GM23338 (cell line): ENCODE data around the gene FGF16. TPM values are rescaled to one million over a fixed set of nuclear protein-coding genes. Genes with fewer than 3 reads are reported as not detected.
A peak's percentile ranks its signal among the peaks of the same experiment; 100 is the strongest.

ENCODE experiments used
- ATAC-seq: fragments of 200-7000 bp; cut with Tn5 transposase; 3 replicates; pipeline ENCODE4 v1.9.1; 2020
- DNase-seq: peaks from one replicate; pipeline ENCODE4 v3.0.0-alpha.2; 2015; ENCODE audit warnings: low spot score
- H2AFZ ChIP-seq: fragments of 200-600 bp; sonication (generic); 2 replicates; pipeline ENCODE4 v1.8.0; 2016; ENCODE audit warnings: antibody characterized with exemption, mild to moderate bottlenecking, moderate library complexity
- H3F3A ChIP-seq: fragments of 200-600 bp; sonication (generic); replicated peaks from 2 replicates; pipeline ENCODE4 v1.8.0; 2017; ENCODE audit warnings: antibody characterized with exemption, mixed run types, low read depth
- H3K27ac ChIP-seq: fragments of 200-600 bp; sonication (generic); 2 replicates; pipeline ENCODE4 v1.6.1; 2016; ENCODE audit warnings: low read depth
- H3K27me3 ChIP-seq: fragments of 200-600 bp; sonication (generic); 2 replicates; pipeline ENCODE4 v1.8.0; 2016; ENCODE audit warnings: mild to moderate bottlenecking, mixed run types, moderate library complexity; ENCODE audit not compliant: insufficient read depth
- H3K36me3 ChIP-seq: fragments of 200-600 bp; sonication (generic); 2 replicates; pipeline ENCODE4 v1.8.0; 2016; ENCODE audit warnings: mild to moderate bottlenecking; ENCODE audit not compliant: insufficient read depth
- H3K4me1 ChIP-seq: fragments of 200-600 bp; sonication (generic); 2 replicates; pipeline ENCODE4 v1.8.0; 2016; ENCODE audit warnings: mild to moderate bottlenecking, moderate library complexity; ENCODE audit not compliant: insufficient read depth
- H3K4me2 ChIP-seq: fragments of 200-600 bp; sonication (generic); 2 replicates; pipeline ENCODE4 v1.7.1; 2017; ENCODE audit warnings: mixed run types
- H3K4me3 ChIP-seq: fragments of 200-600 bp; sonication (generic); 2 replicates; pipeline ENCODE4 v1.6.1; 2016; ENCODE audit warnings: mixed run types
- H3K79me2 ChIP-seq: fragments of 200-600 bp; sonication (generic); replicated peaks from 2 replicates; pipeline ENCODE4 v1.8.0; 2017; ENCODE audit warnings: mild to moderate bottlenecking; ENCODE audit not compliant: insufficient read depth
- H3K9me2 ChIP-seq: fragments of 200-600 bp; sonication (generic); 2 replicates; pipeline ENCODE4 v1.8.0; 2017; ENCODE audit not compliant: insufficient read depth
- H4K20me1 ChIP-seq: fragments of 200-600 bp; sonication (generic); replicated peaks from 2 replicates; pipeline ENCODE4 v1.8.0; 2017; ENCODE audit warnings: mild to moderate bottlenecking; ENCODE audit not compliant: insufficient read depth
- H3K27ac Mint-ChIP-seq: 2 replicates; pipeline ENCODE4 v1.8.0; 2020; ENCODE audit warnings: inconsistent platforms, mild to moderate bottlenecking, moderate library complexity, mixed read lengths
- H3K27me3 Mint-ChIP-seq: 3 replicates; pipeline ENCODE4 v1.8.0; 2022; ENCODE audit warnings: low read depth, mild to moderate bottlenecking, moderate library complexity, mixed read lengths, inconsistent platforms; ENCODE audit not compliant: insufficient read depth, poor library complexity
- H3K36me3 Mint-ChIP-seq: 3 replicates; pipeline ENCODE4 v1.8.0; 2021; ENCODE audit warnings: low read depth, mild to moderate bottlenecking, inconsistent platforms, moderate library complexity, mixed read lengths
- H3K4me1 Mint-ChIP-seq: 3 replicates; pipeline ENCODE4 v1.8.0; 2020; ENCODE audit warnings: mild to moderate bottlenecking, inconsistent platforms, mixed read lengths
- H3K4me3 Mint-ChIP-seq: 3 replicates; pipeline ENCODE4 v1.8.0; 2021; ENCODE audit warnings: moderate library complexity, mild to moderate bottlenecking, inconsistent platforms, mixed read lengths
- H3K9me3 Mint-ChIP-seq: 3 replicates; pipeline ENCODE4 v1.8.0; 2020; ENCODE audit warnings: moderate library complexity, mild to moderate bottlenecking, inconsistent platforms, mixed read lengths
- CREB1 ChIP-seq: fragments of 250-450 bp; sonication (Bioruptor Pico); IDR thresholded peaks from 2 replicates; pipeline ENCODE4 v1.5.0; 2020; ENCODE audit warnings: low read depth, mild to moderate bottlenecking, moderate library complexity
- CTCF ChIP-seq, 2 experiments: fragments of 200-600 bp in 1 of 2; sonication (generic) in 1 of 2; conservative IDR thresholded peaks; 2 replicates each; pipeline versions ENCODE4 v1.5.1 to v1.6.1; 2016 to 2017; ENCODE audit warnings: antibody characterized with exemption in 2 of 2, low read depth in 2 of 2, mild to moderate bottlenecking in 2 of 2, moderate library complexity in 1 of 2
- EZH2 ChIP-seq: fragments of 200-600 bp; sonication (generic); IDR thresholded peaks from one replicate; pipeline ENCODE4 v1.8.0; 2017; ENCODE audit warnings: antibody characterized with exemption, mild to moderate bottlenecking, low read depth; ENCODE audit not compliant: unreplicated experiment
- EZH2phosphoT487 ChIP-seq: fragments of 200-600 bp; sonication (generic); IDR thresholded peaks from one replicate; pipeline ENCODE4 v1.8.1; 2018; ENCODE audit warnings: antibody characterized with exemption; ENCODE audit not compliant: unreplicated experiment
- JUNB ChIP-seq: IDR thresholded peaks from one replicate; pipeline ENCODE4 v1.6.1; 2016; ENCODE audit warnings: antibody characterized with exemption; ENCODE audit not compliant: unreplicated experiment
- POLR2AphosphoS5 ChIP-seq: IDR thresholded peaks from 2 replicates; pipeline ENCODE4 v1.6.1; 2016; ENCODE audit warnings: antibody characterized with exemption, low read depth
- REST ChIP-seq: IDR thresholded peaks from one replicate; pipeline ENCODE4 v1.6.1; 2018; ENCODE audit warnings: antibody characterized with exemption; ENCODE audit not compliant: unreplicated experiment
- STAT1 ChIP-seq: IDR thresholded peaks from one replicate; pipeline ENCODE4 v1.6.1; 2016; ENCODE audit warnings: antibody characterized with exemption; ENCODE audit not compliant: unreplicated experiment
- ZNF114 ChIP-seq: fragments of 250-450 bp; sonication (Bioruptor Pico); IDR thresholded peaks from 2 replicates; pipeline ENCODE4 v1.5.0; 2020; ENCODE audit warnings: mild to moderate bottlenecking, moderate library complexity
- ZNF331 ChIP-seq: fragments of 250-450 bp; sonication (Bioruptor Pico); IDR thresholded peaks from 2 replicates; pipeline ENCODE4 v1.5.0; 2020; ENCODE audit warnings: low read depth, mild to moderate bottlenecking, moderate library complexity
- polyA plus RNA-seq: library from polyadenylated mRNA; unstranded; fragments of >200 nt; fragmentation: Nextera tagmentation; extraction: Ambion mirVana; gene quantifications from 2 replicates; pipeline ENCODE4 v1.2.1, GENCODE V29; 2016
- total RNA-seq: library from RNA; depleted of rRNA; stranded (reverse); fragments of >200 nt; shearing (Covaris generic); gene quantifications from 2 replicates; pipeline ENCODE4 v1.2.3, GENCODE V29; 2014

The FGF16 gene
- total and polyA plus RNA-seq, 2 experiments from 2014 or later: 1.6 to 2.3 TPM

- peak; percentile 95 for ATAC-seq
- TF ChIP-seq EZH2phosphoT487 (no peak), CTCF (conservative IDR thresholded peaks at IDR 0.05; ENCODE audit: low read depth in 2 of 2) (no peak), CREB1 (no peak)
- H4K20me1 ChIP-seq: no peaks in the 10 kb centered on the region
- no peaks in the 10 kb centered on the region for H3K27me3 Mint-ChIP-seq
- no peaks in the 10 kb centered on the region; the same call in 1 of the 2 replicates for H3K9me2 ChIP-seq
- no peak overlapping the region for H3K4me3 Mint-ChIP-seq
- peak overlapping the region; percentile 59 for H3K4me2 ChIP-seq
- peaks cover 18% of the 10 kb centered on the region; the same call in 2 of the 3 replicates for H3K4me1 Mint-ChIP-seq
- H3K4me3 ChIP-seq: no peak overlapping the region
- H3K27ac ChIP-seq: peak overlapping the region; percentile 99
- H3K9me3 Mint-ChIP-seq: no peaks in the 10 kb centered on the region
- DNase-seq: peak; percentile 75
- no peaks in the 10 kb centered on the region for H3F3A ChIP-seq
- H2AFZ ChIP-seq: no peak overlapping the region
- H3K27ac Mint-ChIP-seq: peak overlapping the region; percentile 65; the same call in 1 of the 2 replicates
- no peaks in the 10 kb centered on the region for H3K36me3 ChIP-seq
- peaks cover 14% of the 10 kb centered on the region for H3K4me1 ChIP-seq
- H3K36me3 Mint-ChIP-seq: 0 out of 3 replicates have a peak, but pooled peaks cover 4% of the 10 kb centered on the region
- H3K79me2 ChIP-seq: no peaks in the 10 kb centered on the region
- H3K27me3 ChIP-seq: no peaks in the 10 kb centered on the region
Measured at GRCh38 chrX:77422891-77423648, 24.1 kb upstream of the FGF16 start.

DNA sequence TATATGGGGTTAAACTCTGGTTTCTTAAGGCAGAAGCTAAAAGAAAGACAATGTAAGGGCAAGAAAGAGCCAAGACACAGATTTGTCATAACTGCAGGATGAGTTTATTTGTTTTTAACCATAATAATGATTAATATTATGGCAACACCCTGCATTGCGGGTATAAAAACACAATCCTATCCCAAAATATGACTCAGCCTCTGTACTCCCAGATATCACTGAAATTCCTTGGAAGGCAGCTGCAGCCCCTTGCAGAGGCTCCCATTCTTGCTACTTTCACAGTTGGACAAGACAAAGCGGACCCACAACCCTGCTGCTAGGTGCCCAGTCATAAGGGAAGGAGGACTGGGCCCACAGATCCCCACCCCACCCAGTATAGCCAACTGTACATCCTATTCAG, 20.4 kb upstream of the FGF16 start:
- Histone ChIP-seq H3K27ac (no peak overlapping the region), H3K27me3 (no peaks in the 10 kb centered on the region), H4K20me1 (no peaks in the 10 kb centered on the region), H3K4me3 (no peak overlapping the region), H2AFZ (no peak overlapping the region), H3K4me2 (no peak overlapping the region), H3K9me2 (no peaks in the 10 kb centered on the region; the same call in 1 of the 2 replicates), H3K79me2 (no peaks in the 10 kb centered on the region), H3K36me3 (no peaks in the 10 kb centered on the region), H3K4me1 (peaks cover 14% of the 10 kb centered on the region), H3F3A (no peaks in the 10 kb centered on the region)
- Mint-ChIP-seq H3K9me3 (no peaks in the 10 kb centered on the region), H3K27me3 (no peaks in the 10 kb centered on the region), H3K4me1 (peaks cover 21% of the 10 kb centered on the region; the same call in 2 of the 3 replicates), H3K27ac (no peak overlapping the region), H3K36me3 (no peaks in the 10 kb centered on the region), H3K4me3 (no peak overlapping the region)
- TF ChIP-seq EZH2 (no peak), ZNF114 (CRISPR knock-in tag) (no peak)
- no peak for ATAC-seq
- no peak for DNase-seq

DNA sequence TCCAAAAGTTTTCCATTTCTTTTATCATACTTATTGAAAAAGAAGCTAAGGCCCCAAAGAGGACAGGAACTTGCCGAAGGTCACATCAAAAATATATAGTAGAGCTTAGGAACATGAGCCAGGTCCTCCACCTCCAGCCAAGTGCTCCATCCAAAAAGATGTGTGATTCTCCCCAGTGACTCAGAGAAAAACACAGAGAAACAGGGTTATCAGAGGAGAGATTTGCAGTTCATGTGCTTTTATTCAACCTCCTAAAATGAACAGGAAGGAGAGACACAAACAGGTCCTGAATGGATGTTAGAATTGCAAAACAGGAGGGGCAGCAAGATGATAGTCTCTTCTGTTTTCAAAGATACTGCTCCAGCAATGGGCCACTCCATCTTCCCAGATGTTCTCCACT, 19.6 kb upstream of the FGF16 start:
- no peaks in the 10 kb centered on the region for H3K36me3 Mint-ChIP-seq
- H3K27me3 Mint-ChIP-seq: no peaks in the 10 kb centered on the region
- peaks cover 15% of the 10 kb centered on the region for H3K4me1 ChIP-seq
- no peak overlapping the region for H3K4me2 ChIP-seq
- H4K20me1 ChIP-seq: no peaks in the 10 kb centered on the region
- H3K9me2 ChIP-seq: no peaks in the 10 kb centered on the region
- no peak overlapping the region for H3K27ac ChIP-seq
- ATAC-seq (no peak), DNase-seq (no peak)
- no peak overlapping the region for H3K4me3 ChIP-seq
- H3K4me1 Mint-ChIP-seq: peaks cover 19% of the 10 kb centered on the region; the same call in 2 of the 3 replicates
- no peaks in the 10 kb centered on the region for H3K36me3 ChIP-seq
- H2AFZ ChIP-seq: no peak overlapping the region
- no peak overlapping the region for H3K27ac Mint-ChIP-seq
- no peaks in the 10 kb centered on the region for H3K79me2 ChIP-seq
- no peaks in the 10 kb centered on the region for H3K9me3 Mint-ChIP-seq
- H3K27me3 ChIP-seq: no peaks in the 10 kb centered on the region
- no peaks in the 10 kb centered on the region for H3F3A ChIP-seq
- no peak overlapping the region for H3K4me3 Mint-ChIP-seq
- TF ChIP-seq STAT1 (no peak), CREB1 (no peak), EZH2 (no peak), POLR2AphosphoS5 (no peak), JUNB (no peak), CTCF (conservative IDR thresholded peaks at IDR 0.05; ENCODE audit: low read depth in 2 of 2) (no peak), ZNF331 (CRISPR knock-in tag) (no peak), EZH2phosphoT487 (no peak), ZNF114 (CRISPR knock-in tag) (no peak), REST (no peak)
